HL-60 (cell line): ENCODE results near the gene CASP4.

ENCODE experiments used
- CTCF ChIP-seq: IDR thresholded peaks from one replicate; pipeline ENCODE4 v1.5.1; 2011; ENCODE audit warnings: low read length, control low read depth, inconsistent platforms; ENCODE audit not compliant: insufficient read depth
- POLR2AphosphoS5 ChIP-seq: IDR thresholded peaks from 2 replicates; pipeline ENCODE4 v1.6.1; 2012; ENCODE audit warnings: low read depth

- TF ChIP-seq POLR2AphosphoS5 (no peak), CTCF (no peak)
Measured at GRCh38 chr11:104973616-104974015, 5.2 kb upstream of the CASP4 start.
